ENCODE measurements around the gene UTF1.

Gene UTF1

DNA sequence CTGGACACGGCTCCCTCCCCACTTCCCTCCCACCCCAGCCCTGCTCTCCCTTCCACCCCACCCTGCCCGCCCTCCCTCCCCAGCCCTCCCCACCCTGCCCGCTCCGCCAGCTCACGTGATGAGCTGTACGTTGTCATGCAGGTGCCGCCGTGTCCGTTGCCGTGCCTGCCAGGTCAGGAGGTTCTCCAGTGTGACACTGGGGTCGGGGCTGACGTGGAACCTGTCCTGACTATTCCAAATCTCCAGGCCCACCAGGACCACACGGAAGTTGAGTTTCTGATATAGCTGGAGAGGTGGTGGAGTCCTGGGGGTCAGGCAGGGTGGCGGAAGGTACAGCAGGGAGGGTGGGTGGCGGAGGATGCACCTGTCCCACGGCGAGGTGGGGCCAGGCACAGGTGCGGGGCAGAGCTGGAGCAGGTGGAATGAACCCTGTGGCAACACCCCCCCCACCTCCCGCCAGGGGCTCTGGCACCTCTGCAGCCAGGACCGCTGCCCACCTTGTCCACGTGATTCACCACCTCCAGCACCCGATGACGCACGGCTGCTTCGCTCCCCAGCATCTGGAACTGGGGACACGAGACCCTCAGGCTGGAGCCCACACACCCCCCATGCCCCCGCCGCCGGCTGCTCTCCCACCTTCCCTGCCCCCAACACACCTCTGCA, 42.4 kb downstream of the UTF1 start:
- in situ Hi-C loops (cut with HindIII; ENCODE audit: low sequenced_read_pairs), result no loop called here
- TF ChIP-seq, protein P1, sequence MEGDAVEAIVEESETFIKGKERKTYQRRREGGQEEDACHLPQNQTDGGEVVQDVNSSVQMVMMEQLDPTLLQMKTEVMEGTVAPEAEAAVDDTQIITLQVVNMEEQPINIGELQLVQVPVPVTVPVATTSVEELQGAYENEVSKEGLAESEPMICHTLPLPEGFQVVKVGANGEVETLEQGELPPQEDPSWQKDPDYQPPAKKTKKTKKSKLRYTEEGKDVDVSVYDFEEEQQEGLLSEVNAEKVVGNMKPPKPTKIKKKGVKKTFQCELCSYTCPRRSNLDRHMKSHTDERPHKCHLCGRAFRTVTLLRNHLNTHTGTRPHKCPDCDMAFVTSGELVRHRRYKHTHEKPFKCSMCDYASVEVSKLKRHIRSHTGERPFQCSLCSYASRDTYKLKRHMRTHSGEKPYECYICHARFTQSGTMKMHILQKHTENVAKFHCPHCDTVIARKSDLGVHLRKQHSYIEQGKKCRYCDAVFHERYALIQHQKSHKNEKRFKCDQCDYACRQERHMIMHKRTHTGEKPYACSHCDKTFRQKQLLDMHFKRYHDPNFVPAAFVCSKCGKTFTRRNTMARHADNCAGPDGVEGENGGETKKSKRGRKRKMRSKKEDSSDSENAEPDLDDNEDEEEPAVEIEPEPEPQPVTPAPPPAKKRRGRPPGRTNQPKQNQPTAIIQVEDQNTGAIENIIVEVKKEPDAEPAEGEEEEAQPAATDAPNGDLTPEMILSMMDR (IDR thresholded peaks at IDR 0.05; ENCODE audit: low read depth, low read length, missing control alignments), result no peak
- no peak for DNase-seq (ENCODE audit: low read depth)
- H3K4me3 ChIP-seq (ENCODE audit: low read depth, low read length), result no peak overlapping the region

DNA sequence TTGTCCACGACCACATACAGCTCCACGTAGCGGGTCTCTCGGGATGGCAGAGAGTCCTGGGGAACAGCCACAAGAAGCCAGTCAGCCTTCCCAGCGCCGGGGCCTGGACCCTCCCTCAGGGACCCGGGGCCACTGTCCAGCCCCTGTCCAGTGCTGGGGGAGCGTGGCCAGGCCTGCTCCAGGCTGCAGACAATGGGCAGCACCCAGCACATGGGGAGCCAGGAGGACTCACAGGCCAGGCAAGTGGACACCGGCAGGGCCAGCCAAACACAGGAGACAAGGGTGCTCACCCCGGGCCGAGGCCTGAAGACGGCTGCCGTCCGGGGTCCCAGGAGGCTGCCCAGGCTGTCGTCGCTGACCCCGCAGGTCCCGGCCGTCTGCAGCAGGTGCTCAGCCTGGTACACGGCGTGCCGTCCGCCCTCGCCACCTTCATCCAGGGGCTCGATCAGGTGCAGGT, 43.0 kb downstream of the UTF1 start:
- in situ Hi-C loops (cut with HindIII; ENCODE audit: low sequenced_read_pairs), result no loop called here
- H3K4me3 ChIP-seq (ENCODE audit: low read depth, low read length), result no peak overlapping the region
- DNase-seq (ENCODE audit: low read depth), result no peak
- TF ChIP-seq, protein P1 (IDR thresholded peaks at IDR 0.05; ENCODE audit: low read depth, low read length, missing control alignments), result no peak

DNA sequence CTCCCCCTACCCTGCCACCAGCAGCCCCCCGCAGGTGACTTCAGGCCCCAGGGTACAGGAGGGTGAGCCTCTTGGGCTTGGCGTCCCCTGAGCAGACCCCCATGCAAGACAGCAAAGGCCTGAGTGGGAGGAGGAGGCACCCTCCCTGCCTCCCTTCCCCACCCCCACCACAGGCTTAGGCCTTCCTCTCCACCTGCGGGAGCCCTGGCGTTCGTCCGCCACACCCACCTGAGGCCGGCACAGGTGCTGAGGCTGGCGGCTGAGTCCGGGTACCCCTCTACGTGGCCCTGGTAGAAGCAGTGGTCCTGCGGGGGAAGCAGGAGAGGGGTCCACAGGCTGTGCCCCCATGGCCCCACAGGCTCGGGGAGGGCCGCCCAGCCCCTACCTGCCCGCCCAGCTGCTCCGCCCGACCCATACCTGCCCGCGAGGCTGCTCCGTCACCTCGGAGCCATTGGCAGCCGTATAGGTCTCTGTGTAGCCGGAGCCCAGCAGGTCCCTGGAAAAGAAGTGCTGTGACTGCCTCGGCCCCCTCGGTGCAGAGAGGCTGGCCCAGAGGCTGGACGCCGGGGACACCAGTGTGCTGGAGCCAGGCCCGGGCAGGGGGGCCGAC, 43.6 kb downstream of the UTF1 start:
- TF ChIP-seq, protein P1 (IDR thresholded peaks at IDR 0.05; ENCODE audit: low read depth, low read length, missing control alignments), result no peak
- H3K4me3 ChIP-seq (ENCODE audit: low read depth, low read length), result no peak overlapping the region
- DNase-seq (ENCODE audit: low read depth), result no peak
- in situ Hi-C loops (cut with HindIII; ENCODE audit: low sequenced_read_pairs), result no loop called here

DNA sequence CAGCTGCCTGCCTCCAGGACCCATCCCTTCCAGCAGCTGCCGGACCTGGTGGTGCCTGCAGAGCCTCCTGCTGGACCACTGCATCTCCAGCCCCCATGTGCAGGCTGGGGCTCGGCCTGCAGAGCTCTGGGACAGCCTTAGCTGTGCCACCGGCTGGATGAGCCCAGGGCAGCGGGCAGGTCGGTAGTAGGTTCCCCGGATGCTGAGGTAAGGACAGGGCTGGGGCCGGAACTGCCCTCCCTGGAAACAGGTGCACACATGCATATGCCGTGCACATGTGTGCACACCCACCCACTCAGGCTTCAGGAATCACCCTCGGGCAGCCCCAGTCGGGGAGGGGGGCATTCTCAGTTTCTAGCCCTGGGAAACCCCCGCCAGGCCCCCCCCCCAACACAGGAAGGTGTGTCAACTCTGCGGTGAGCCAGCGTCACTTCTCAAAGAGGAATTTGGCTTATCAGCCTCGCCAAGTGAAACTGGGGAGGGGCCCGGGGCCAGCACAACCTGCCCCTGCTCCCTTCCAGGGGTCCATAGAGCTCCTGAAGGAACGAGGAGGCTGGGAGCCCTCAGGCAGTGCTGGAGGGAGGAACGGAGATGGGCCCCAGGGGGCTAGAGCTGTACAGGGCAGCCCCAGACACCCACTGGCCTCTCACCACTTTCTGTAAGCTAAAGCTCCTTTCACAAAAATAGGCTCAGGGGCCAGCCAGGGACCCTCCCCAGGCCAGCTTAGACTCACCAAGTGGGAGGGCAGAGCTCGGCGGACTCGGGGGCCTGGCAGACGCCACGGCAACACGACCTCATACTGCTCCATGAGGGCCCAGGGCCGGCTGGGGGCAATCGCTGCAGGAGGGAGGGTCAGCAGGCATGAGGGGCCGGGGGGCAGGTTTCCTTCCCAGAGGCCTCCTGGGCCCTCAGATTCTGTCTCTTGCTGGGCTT, 45.0 kb downstream of the UTF1 start:
- TF ChIP-seq, protein P1 (IDR thresholded peaks at IDR 0.05; ENCODE audit: low read depth, low read length, missing control alignments), result no peak
- no peak overlapping the region for H3K4me3 ChIP-seq (ENCODE audit: low read depth, low read length)
- in situ Hi-C loops (cut with HindIII; ENCODE audit: low sequenced_read_pairs), result no loop called here
- DNase-seq (ENCODE audit: low read depth), result no peak

DNA sequence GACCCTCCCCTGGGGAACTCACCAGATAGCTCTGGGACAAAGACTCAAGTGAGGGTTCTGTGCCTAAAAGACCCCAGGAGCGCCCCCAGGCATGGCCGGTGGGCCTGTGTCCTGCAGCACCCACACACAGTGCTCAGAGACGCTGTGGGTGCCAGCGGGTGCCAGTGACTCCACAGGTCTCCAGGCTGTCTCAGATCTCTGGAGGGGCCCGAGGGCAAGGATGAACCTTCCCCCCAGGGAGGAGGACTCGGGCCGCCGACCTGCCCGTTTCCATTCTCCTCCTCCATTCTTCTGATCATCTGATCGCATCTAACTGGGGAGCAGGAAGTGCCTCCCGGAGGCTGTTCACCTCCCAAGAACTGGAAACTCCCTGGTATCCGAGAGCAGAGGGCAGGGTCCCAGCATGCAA, 45.7 kb downstream of the UTF1 start:
- no peak for DNase-seq (ENCODE audit: low read depth)
- in situ Hi-C loops (cut with HindIII; ENCODE audit: low sequenced_read_pairs), result no loop called here
- H3K4me3 ChIP-seq (ENCODE audit: low read depth, low read length), result no peak overlapping the region
- TF ChIP-seq, protein P1 (IDR thresholded peaks at IDR 0.05; ENCODE audit: low read depth, low read length, missing control alignments), result no peak

DNA sequence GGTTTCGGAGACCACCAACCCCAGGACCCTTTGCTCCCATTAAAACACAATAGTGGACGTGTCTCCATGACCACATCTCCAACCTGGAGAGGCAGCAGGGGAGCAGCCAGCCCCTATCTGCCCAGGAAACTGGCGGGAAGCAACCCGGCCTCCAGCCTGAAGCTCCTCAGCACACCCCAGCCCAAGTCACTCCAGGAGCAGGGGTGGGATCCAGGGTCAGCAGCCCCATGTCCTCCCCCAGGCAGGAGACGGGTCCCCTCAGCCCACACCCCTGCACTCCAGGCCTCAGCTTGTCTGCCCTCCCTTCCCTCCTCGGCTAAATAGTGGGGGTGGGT, 46.0 kb downstream of the UTF1 start:
- in situ Hi-C loops (cut with HindIII; ENCODE audit: low sequenced_read_pairs), result no loop called here
- TF ChIP-seq, protein P1 (IDR thresholded peaks at IDR 0.05; ENCODE audit: low read depth, low read length, missing control alignments), result no peak
- H3K4me3 ChIP-seq (ENCODE audit: low read depth, low read length), result no peak overlapping the region
- no peak for DNase-seq (ENCODE audit: low read depth)

All from astrocyte of the cerebellum (primary cell).